CD4-positive, CD25-positive, alpha-beta regulatory T cell (primary cell): ENCODE data around the gene COX19. TPM values are rescaled to one million over a fixed set of nuclear protein-coding genes. Genes with fewer than 3 reads are reported as not detected.

Experiments
- ATAC-seq, 2 donors: fragments of 150-1000 bp; cut with Tn5 transposase; one replicate each; pipeline ENCODE4 v1.10.0; 2021; ENCODE audit warnings: low read depth in 2 of 2, moderate number of reproducible peaks in 2 of 2, moderate library complexity in 1 of 2
- DNase-seq, 3 donors: peaks; one replicate each; pipeline versions ENCODE4 v3.0.0 to v3.0.0-alpha.2; 2012 to 2022; ENCODE audit warnings: mixed read lengths in 1 of 3
- H3K27ac ChIP-seq: one replicate; pipeline ENCODE4 v1.7.0; 2013; ENCODE audit warnings: mild to moderate bottlenecking, low read length; ENCODE audit not compliant: insufficient read depth, poor library complexity, severe bottlenecking
- H3K27me3 ChIP-seq: one replicate; pipeline ENCODE4 v1.7.0; 2013; ENCODE audit warnings: low read length; ENCODE audit not compliant: control insufficient read depth, insufficient read depth
- H3K36me3 ChIP-seq: one replicate; pipeline ENCODE4 v1.7.0; 2013; ENCODE audit warnings: mild to moderate bottlenecking, low read length, moderate library complexity; ENCODE audit not compliant: control insufficient read depth, insufficient read depth
- H3K4me1 ChIP-seq: 2 replicates; pipeline ENCODE4 v1.7.0; 2013; ENCODE audit warnings: mild to moderate bottlenecking, low read length; ENCODE audit not compliant: insufficient read depth, control insufficient read depth, poor library complexity, severe bottlenecking
- H3K4me3 ChIP-seq: one replicate; pipeline ENCODE4 v1.7.0; 2013; ENCODE audit warnings: low read depth, mild to moderate bottlenecking, low read length, moderate library complexity
- H3K9me3 ChIP-seq, 2 experiments: 1 replicate in 1 of 2; 2 replicates in 1 of 2; pipeline ENCODE4 v1.7.0; 2013; ENCODE audit warnings: low read length in 2 of 2, mild to moderate bottlenecking in 1 of 2, moderate library complexity in 1 of 2; ENCODE audit not compliant: control insufficient read depth in 2 of 2
- H3K27ac Mint-ChIP-seq, 3 donors: one replicate each; pipeline ENCODE4 v1.8.0; 2020 to 2022; ENCODE audit warnings: mild to moderate bottlenecking in 3 of 3, mixed read lengths in 3 of 3, moderate library complexity in 2 of 3
- H3K27me3 Mint-ChIP-seq: one replicate; pipeline ENCODE4 v1.8.0; 2022; ENCODE audit warnings: mild to moderate bottlenecking, mixed read lengths
- H3K36me3 Mint-ChIP-seq: one replicate; pipeline ENCODE4 v1.8.0; 2020; ENCODE audit warnings: mixed read lengths
- H3K4me1 Mint-ChIP-seq, 4 donors: one replicate each; pipeline ENCODE4 v1.8.0; 2020 to 2022; ENCODE audit warnings: mixed read lengths in 4 of 4, mild to moderate bottlenecking in 1 of 4
- H3K4me3 Mint-ChIP-seq, 4 donors: one replicate each; pipeline ENCODE4 v1.8.0; 2020 to 2022; ENCODE audit warnings: mild to moderate bottlenecking in 4 of 4, mixed read lengths in 4 of 4, moderate library complexity in 3 of 4
- H3K9me3 Mint-ChIP-seq, 7 donors: one replicate each; pipeline ENCODE4 v1.8.0; 2020 to 2022; ENCODE audit warnings: mixed read lengths in 7 of 7, mild to moderate bottlenecking in 3 of 7, moderate library complexity in 2 of 7
- polyA plus RNA-seq, 4 donors: library from polyadenylated mRNA; unstranded; fragments of 300-500 nt; fragmentation: Illumina TruSeq; gene quantifications; one replicate each; pipeline ENCODE4 v1.2.3, GENCODE V29; 2021
- total RNA-seq: library from RNA; stranded (reverse); gene quantifications from one replicate; pipeline ENCODE4 v1.2.3, GENCODE V29; 2022

The COX19 gene
- total and polyA plus RNA-seq, 5 donors from 2014 or later, result 18.3 to 36.8 (median 24.9) TPM

DNA sequence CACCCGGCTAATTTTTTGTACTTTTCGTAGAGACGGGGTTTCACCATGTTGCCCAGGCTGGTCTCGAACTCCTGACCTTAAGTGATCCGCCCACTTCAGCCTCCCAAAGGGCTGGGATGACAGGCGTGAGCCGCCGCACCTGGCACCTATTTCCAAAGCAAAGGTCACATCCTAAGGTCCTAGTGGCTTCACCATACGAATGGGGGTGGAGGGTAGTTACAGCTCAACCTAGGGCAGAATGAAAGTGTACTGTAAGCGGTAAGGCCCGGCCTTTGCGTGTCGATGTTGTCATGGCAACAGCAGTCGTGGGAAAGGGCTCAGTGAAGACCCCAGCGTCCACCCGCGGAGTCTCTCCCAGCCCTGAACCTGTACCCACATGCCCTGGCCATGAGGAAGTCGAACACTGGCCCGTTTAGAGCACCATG lies 1.6 kb upstream of the COX19 start:
- Histone ChIP-seq H3K27me3 (no peaks in the 10 kb centered on the region), H3K4me1 (peaks cover 31% of the 10 kb centered on the region), H3K27ac (no peak overlapping the region), H3K9me3 (no peaks in the 10 kb centered on the region), H3K36me3 (peaks cover 15% of the 10 kb centered on the region), H3K4me3 (no peak overlapping the region)
- H3K4me3 Mint-ChIP-seq, result peak overlapping the region in 2 of 4 donors; percentile 32 to 91
- DNase-seq (no peak), ATAC-seq (no peak)
- H3K36me3 Mint-ChIP-seq, result peaks cover 2% of the 10 kb centered on the region
- H3K27ac Mint-ChIP-seq, result no peak overlapping the region
- peaks cover 0 to 1% (median 0%) of the 10 kb centered on the region in 7 donors for H3K9me3 Mint-ChIP-seq
- H3K27me3 Mint-ChIP-seq, result peaks cover 4% of the 10 kb centered on the region
- peaks cover 0 to 28% (median 15%) of the 10 kb centered on the region in 4 donors for H3K4me1 Mint-ChIP-seq

DNA sequence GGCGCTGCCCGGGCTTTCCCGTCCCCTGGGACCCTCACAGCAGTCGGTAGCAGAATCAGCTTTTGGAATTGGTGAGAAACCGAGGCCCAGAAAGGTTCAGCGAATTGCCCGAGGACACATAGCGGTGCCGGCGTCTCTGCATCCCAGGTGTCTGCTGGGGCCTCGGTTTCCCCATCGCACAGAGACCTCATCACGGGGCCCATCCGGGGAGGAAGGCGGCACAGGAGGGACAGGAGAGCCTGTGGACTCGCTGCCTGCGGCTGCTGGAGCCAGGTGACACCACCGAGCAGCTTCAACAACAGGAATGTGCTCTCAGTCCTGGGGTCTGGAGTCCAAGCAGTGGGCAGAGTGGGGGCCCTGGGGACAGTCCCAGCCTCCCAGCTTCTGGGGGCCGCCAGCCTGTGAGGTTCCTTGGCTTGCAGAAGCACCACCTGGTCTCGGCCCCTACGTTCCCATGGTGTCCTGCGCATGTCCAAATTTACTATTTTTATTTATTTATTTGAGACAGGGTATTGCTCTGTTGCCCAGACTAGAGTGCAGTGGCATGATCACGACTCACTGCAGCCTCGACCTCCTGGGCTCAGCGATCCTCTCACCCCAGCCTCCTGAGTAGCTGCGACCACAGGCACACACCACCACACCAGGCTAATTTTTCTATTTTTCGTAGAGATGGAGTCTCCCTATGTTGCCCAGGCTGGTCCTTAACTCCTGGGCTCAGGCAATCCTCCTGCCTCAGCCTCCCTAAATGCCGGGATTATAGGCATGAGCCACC lies 539 bp upstream of the COX19 start:
- Mint-ChIP-seq H3K27me3 (peaks cover 4% of the 10 kb centered on the region), H3K9me3 (peaks cover 0 to 1% (median 0%) of the 10 kb centered on the region in 7 donors), H3K27ac (peak overlapping the region in 2 of 3 donors; percentile 25 to 41), H3K4me1 (peaks cover 0 to 35% (median 18%) of the 10 kb centered on the region in 4 donors), H3K4me3 (peak overlapping the region; percentile 70 to 97 (median 85)), H3K36me3 (peaks cover 8% of the 10 kb centered on the region)
- no peaks in the 10 kb centered on the region for H3K27me3 ChIP-seq
- ATAC-seq, result no peak
- peak overlapping the region; percentile 99 for H3K27ac ChIP-seq
- DNase-seq, result no peak
- no peaks in the 10 kb centered on the region for H3K9me3 ChIP-seq
- no peak overlapping the region for H3K4me3 ChIP-seq
- peaks cover 23% of the 10 kb centered on the region for H3K36me3 ChIP-seq
- peaks cover 35% of the 10 kb centered on the region for H3K4me1 ChIP-seq

DNA sequence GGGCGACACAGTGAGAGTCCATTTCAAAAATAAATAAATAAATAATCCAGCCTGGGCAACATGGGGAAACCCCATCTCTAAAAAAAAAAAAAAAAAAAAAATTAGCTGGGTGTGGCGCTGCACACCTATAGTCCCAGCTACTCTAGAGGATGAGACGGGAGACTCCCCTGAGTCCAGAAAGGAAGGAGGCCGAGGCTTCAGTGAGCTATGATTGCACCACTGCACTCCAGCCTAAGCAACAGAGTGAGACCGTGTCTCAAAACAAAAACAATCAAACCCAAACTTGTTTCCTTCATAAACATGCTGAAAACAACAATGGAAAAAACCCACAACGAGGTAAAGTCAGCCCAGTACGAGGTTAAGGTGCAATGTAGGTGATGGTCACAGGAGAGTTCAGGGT lies 1.2 kb downstream of the COX19 start:
- Mint-ChIP-seq H3K27ac (peak overlapping the region; percentile 20 to 95 (median 94)), H3K4me3 (peak overlapping the region; percentile 91 to 98 (median 95)), H3K9me3 (peaks cover 0 to 1% (median 0%) of the 10 kb centered on the region in 7 donors), H3K4me1 (peaks cover 0 to 38% (median 19%) of the 10 kb centered on the region in 4 donors), H3K36me3 (peaks cover 9% of the 10 kb centered on the region), H3K27me3 (peaks cover 4% of the 10 kb centered on the region)
- Histone ChIP-seq H3K27ac (peak overlapping the region; percentile 99), H3K27me3 (no peaks in the 10 kb centered on the region), H3K4me1 (peaks cover 35% of the 10 kb centered on the region), H3K9me3 (no peaks in the 10 kb centered on the region), H3K4me3 (peak overlapping the region; percentile 90), H3K36me3 (peaks cover 38% of the 10 kb centered on the region)
- DNase-seq (no peak), ATAC-seq (no peak)

DNA sequence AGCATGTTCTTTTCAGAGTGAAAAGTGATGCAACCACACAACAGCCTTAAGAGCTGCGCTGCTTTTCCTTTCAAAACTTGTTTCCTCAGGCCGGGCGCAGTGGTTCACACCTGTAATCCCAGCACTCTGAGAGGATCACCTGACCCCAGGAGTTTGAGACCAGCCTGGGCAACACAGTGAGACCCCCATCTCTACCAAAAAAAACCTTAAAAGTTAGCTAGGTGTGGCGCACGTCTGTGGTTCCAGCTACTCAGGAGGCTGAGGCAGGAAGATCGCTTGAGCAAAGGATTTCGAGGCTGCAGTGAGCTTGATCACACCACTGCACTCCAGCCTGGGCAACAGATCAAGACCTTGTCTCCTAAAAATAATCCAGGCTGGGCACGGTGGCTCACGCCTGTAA lies 2.0 kb downstream of the COX19 start:
- no peaks in the 10 kb centered on the region for H3K27me3 ChIP-seq
- Mint-ChIP-seq H3K4me3 (peak overlapping the region; percentile 24 to 90 (median 76)), H3K9me3 (peaks cover 0 to 1% (median 0%) of the 10 kb centered on the region in 7 donors), H3K4me1 (peaks cover 0 to 38% (median 19%) of the 10 kb centered on the region in 4 donors), H3K36me3 (peaks cover 9% of the 10 kb centered on the region), H3K27ac (peak overlapping the region in 2 of 3 donors; percentile 32 to 62), H3K27me3 (peaks cover 4% of the 10 kb centered on the region)
- H3K9me3 ChIP-seq, result no peaks in the 10 kb centered on the region
- H3K27ac ChIP-seq, result no peak overlapping the region
- DNase-seq, result no peak
- no peak overlapping the region for H3K4me3 ChIP-seq
- H3K36me3 ChIP-seq, result peaks cover 46% of the 10 kb centered on the region
- no peak for ATAC-seq
- peaks cover 35% of the 10 kb centered on the region for H3K4me1 ChIP-seq

DNA sequence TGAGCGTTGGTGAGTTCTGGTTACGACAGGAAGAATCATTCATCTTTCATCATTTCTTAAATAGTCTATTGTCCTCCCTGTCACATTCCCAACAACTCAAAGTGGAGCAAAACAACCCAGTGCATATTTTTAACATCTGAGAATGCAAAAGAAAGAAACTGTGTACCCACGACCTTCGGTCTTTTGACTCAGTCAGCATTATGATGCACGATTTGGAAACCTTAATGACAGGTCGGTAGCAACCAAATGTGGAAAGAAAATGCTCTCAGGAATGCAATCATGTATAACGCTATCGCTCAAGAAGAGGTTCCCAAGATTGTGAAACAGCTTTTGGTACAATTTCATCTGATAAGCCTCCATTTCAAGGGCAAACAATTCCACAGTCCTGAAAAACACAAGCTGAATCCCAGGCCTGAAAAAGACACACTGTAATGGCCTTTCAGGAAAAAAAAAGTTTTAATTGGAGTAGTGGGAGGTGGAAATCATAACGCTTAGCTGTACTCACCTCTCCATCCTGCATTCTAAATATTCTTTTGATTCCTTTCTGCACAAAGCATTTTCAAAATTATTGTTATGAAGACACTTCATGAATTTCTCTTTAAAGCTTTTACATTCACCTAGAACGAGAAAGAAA lies 2.6 kb downstream of the COX19 start:
- Histone ChIP-seq H3K9me3 (no peaks in the 10 kb centered on the region), H3K4me1 (peaks cover 35% of the 10 kb centered on the region), H3K36me3 (peaks cover 51% of the 10 kb centered on the region), H3K4me3 (peak overlapping the region; percentile 14), H3K27ac (no peak overlapping the region), H3K27me3 (no peaks in the 10 kb centered on the region)
- Mint-ChIP-seq H3K9me3 (peaks cover 0 to 1% (median 0%) of the 10 kb centered on the region in 7 donors), H3K4me1 (peaks cover 0 to 38% (median 19%) of the 10 kb centered on the region in 4 donors), H3K36me3 (peaks cover 12% of the 10 kb centered on the region), H3K27me3 (peaks cover 4% of the 10 kb centered on the region), H3K4me3 (peak overlapping the region; percentile 24 to 90 (median 76)), H3K27ac (peak overlapping the region in 2 of 3 donors; percentile 32 to 54)
- no peak for ATAC-seq
- DNase-seq, result no peak

DNA sequence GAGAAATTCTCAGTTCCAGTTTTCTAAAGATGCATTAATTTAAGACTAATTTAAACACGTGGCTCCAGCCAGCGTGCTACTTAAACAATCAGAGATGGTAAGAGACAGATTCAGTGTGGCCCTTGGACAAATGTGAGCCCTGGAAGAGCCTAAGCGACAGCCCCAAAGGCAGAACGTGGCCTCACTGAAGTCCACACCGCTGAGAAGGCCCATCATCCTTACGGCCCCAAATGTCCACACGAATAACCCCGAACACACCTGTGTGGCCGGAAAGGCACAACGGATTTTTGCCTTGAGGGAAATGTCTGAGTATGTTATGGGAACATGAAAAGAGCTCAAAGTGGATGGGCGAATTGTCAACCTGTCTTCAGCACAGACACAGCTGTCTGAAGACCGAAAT lies 3.2 kb downstream of the COX19 start:
- H3K27ac Mint-ChIP-seq, result peak overlapping the region in 2 of 3 donors; percentile 7 to 54

DNA sequence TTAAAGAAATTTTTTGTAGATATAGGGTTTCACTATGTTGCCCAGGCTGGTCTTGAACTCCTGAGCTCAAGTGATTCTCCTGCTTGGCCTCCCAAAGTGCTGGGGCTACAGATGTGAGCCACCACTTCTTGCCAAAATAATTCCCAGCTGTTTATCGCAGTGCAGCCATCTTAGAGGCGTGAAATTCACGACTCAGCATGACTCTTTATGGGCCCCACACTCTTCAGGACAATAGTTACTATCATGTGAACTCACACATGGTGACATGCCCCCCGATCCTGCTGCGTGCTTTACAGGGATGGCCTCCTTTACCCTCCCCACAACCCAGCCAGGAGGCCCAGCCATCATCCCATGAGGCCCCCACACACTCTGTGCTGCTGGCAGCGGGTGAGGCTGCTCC lies 4.6 kb downstream of the COX19 start:
- no peak overlapping the region for H3K27ac ChIP-seq
- Mint-ChIP-seq H3K36me3 (peaks cover 18% of the 10 kb centered on the region), H3K9me3 (peaks cover 0 to 1% (median 0%) of the 10 kb centered on the region in 7 donors), H3K4me1 (peaks cover 0 to 42% (median 23%) of the 10 kb centered on the region in 4 donors), H3K4me3 (peak overlapping the region in 2 of 4 donors; percentile 13 to 48), H3K27me3 (peaks cover 4% of the 10 kb centered on the region), H3K27ac (peak overlapping the region in 1 of 3 donors; percentile 78)
- H3K36me3 ChIP-seq, result peaks cover 61% of the 10 kb centered on the region
- no peaks in the 10 kb centered on the region for H3K9me3 ChIP-seq
- ATAC-seq, result no peak
- H3K27me3 ChIP-seq, result no peaks in the 10 kb centered on the region
- H3K4me3 ChIP-seq, result no peak overlapping the region
- DNase-seq, result no peak
- peaks cover 33% of the 10 kb centered on the region for H3K4me1 ChIP-seq

More for the DNA sequence above, 3.2 kb downstream of the COX19 start:
- Histone ChIP-seq H3K27me3 (no peaks in the 10 kb centered on the region), H3K27ac (no peak overlapping the region), H3K9me3 (no peaks in the 10 kb centered on the region), H3K36me3 (peaks cover 58% of the 10 kb centered on the region), H3K4me1 (peaks cover 35% of the 10 kb centered on the region), H3K4me3 (no peak overlapping the region)
- H3K9me3 Mint-ChIP-seq, result peaks cover 0 to 1% (median 0%) of the 10 kb centered on the region in 7 donors
- peak overlapping the region; percentile 15 to 85 (median 32) for H3K4me3 Mint-ChIP-seq
- DNase-seq (no peak), ATAC-seq (no peak)
- peaks cover 0 to 38% (median 19%) of the 10 kb centered on the region in 4 donors for H3K4me1 Mint-ChIP-seq
- peaks cover 4% of the 10 kb centered on the region for H3K27me3 Mint-ChIP-seq
- peaks cover 15% of the 10 kb centered on the region for H3K36me3 Mint-ChIP-seq
